H1 (cell line): ENCODE data around the gene PPP1R13B. TPM values are rescaled to one million over a fixed set of nuclear protein-coding genes. Genes with fewer than 3 reads are reported as not detected.

ENCODE experiments used
- CHD7 ChIP-seq: fragments of 300-600 bp; sonication (generic); IDR thresholded peaks from 2 replicates; pipeline ENCODE4 v1.7.1; 2012; ENCODE audit warnings: low read length, moderate library complexity, mild to moderate bottlenecking, inconsistent platforms; ENCODE audit not compliant: insufficient replicate concordance
- CTCF ChIP-seq, 3 experiments: IDR thresholded peaks; 1 replicate in 2 of 3; 2 replicates in 1 of 3; pipeline versions ENCODE4 v1.5.1 to v1.6.1; 2011; ENCODE audit warnings: low read length in 3 of 3, mild to moderate bottlenecking in 3 of 3, inconsistent platforms in 2 of 3, low read depth in 1 of 3, moderate library complexity in 1 of 3; ENCODE audit not compliant: insufficient read depth in 1 of 3; ENCODE audit errors: control extremely low read depth in 1 of 3
- EP300 ChIP-seq, 2 experiments: IDR thresholded peaks; 1 replicate in 1 of 2; 2 replicates in 1 of 2; pipeline ENCODE4 v1.6.1; 2011 to 2012; ENCODE audit warnings: low read depth in 2 of 2, low read length in 2 of 2, mild to moderate bottlenecking in 2 of 2, borderline replicate concordance in 1 of 2, inconsistent platforms in 1 of 2, moderate library complexity in 1 of 2
- TAF1 ChIP-seq: IDR thresholded peaks from 2 replicates; pipeline ENCODE4 v1.6.1; 2011; ENCODE audit warnings: mild to moderate bottlenecking, low read depth, low read length
- ZNF274 ChIP-seq: IDR thresholded peaks from 2 replicates; pipeline ENCODE4 v1.7.0; 2012; ENCODE audit warnings: low read length, borderline replicate concordance; ENCODE audit errors: extremely low read depth
- polyA plus RNA-seq, 7 experiments: library from polyadenylated mRNA; depleted of rRNA in 3 of 7; stranded (reverse) in 5 of 7; unstranded in 2 of 7; fragments of >200 nt in 5 of 7; fragments of 200-250 nt in 2 of 7; gene quantifications; 1 replicate in 5 of 7; 2 replicates in 1 of 7; 4 replicates in 1 of 7; pipeline versions ENCODE4 v1.2.1 to v1.2.3, GENCODE V29; 2011 to 2013; ENCODE audit warnings: missing spikeins in 2 of 7, mixed read lengths in 2 of 7
- total RNA-seq: library from RNA; stranded (reverse); fragmentation: NEBNext Ultra II Directional; extraction: Animal tissue kit (Norgen Biotek cat#: 25700); gene quantifications from 2 replicates; pipeline ENCODE4 v1.2.1, GENCODE V29; 2021

PPP1R13B gene
- total and polyA plus RNA-seq, 2 of the 8 experiments (the other 6 are each of a cell fraction or from before 2014, with no cell fraction given): 2.6 to 8.9 TPM

- TF ChIP-seq CHD7 (no peak), TAF1 (no peak), EP300 (IDR thresholded peaks at IDR 0.05; ENCODE audit: borderline replicate concordance in 1 of 2, low read depth in 2 of 2, low read length in 2 of 2) (no peak), CTCF (IDR thresholded peaks at IDR 0.05; ENCODE audit: control extremely low read depth in 1 of 3, insufficient read depth in 1 of 3, low read depth in 1 of 3, low read length in 3 of 3) (no peak), ZNF274 (no peak)
These were observed 115.2 kb downstream of the PPP1R13B start (continued) for GRCh38 chr14:103731916-103732867.
